Measurements from ENCODE around the gene NOVA2.
A peak's percentile ranks its signal among the peaks of the same experiment; 100 is the strongest.

NOVA2 gene

GRCh38 chr19:46014941-46015686, 41.4 kb upstream of the NOVA2 start:
- Histone ChIP-seq H3K9me2 (replicated peaks; ENCODE audit: insufficient read depth, low read length) (no peaks in the 10 kb centered on the region), H3K79me2 (ENCODE audit: low read length) (no peaks in the 10 kb centered on the region), H3F3A (ENCODE audit: insufficient read depth, low read length) (peaks cover 6% of the 10 kb centered on the region), H3K9me3 (replicated peaks; ENCODE audit: insufficient read depth, low read length) (no peaks in the 10 kb centered on the region), H3K36me3 (replicated peaks; ENCODE audit: insufficient read depth, low read length) (no peaks in the 10 kb centered on the region), H3K27ac (ENCODE audit: low read length) (no peak overlapping the region), H3K9ac (ENCODE audit: low read length) (no peak overlapping the region), H4K20me1 (ENCODE audit: insufficient read depth, low read length) (no peaks in the 10 kb centered on the region), H3K27me3 (replicated peaks; ENCODE audit: insufficient read depth, low read length) (no peaks in the 10 kb centered on the region), H3K4me1 (ENCODE audit: low read length) (0 out of 2 replicates have a peak, but pooled peaks cover 4% of the 10 kb centered on the region), H2AFZ (ENCODE audit: low read length) (0 out of 2 replicates have a peak overlapping the region, but pooled peaks have one; percentile 31), H3K4me2 (ENCODE audit: low read depth, low read length) (no peak overlapping the region), H3K4me3 (ENCODE audit: low read length) (no peak overlapping the region)
- no peak for DNase-seq
- TF ChIP-seq EZH2phosphoT487 (IDR thresholded peaks at IDR 0.05; ENCODE audit: low read length) = no peak
- no peak for TF ChIP-seq EZH2 (optimal IDR thresholded peaks at IDR 0.05; ENCODE audit: low read depth, low read length)
- TF ChIP-seq CTCF (IDR thresholded peaks at IDR 0.05; ENCODE audit: low read length) = no peak

GRCh38 chr19:46014534-46014933, 40.9 kb upstream of the NOVA2 start:
- no peak overlapping the region for H3K27ac ChIP-seq (ENCODE audit: low read length)
- H4K20me1 ChIP-seq (ENCODE audit: insufficient read depth, low read length) = no peaks in the 10 kb centered on the region
- no peak overlapping the region for H3K4me2 ChIP-seq (ENCODE audit: low read depth, low read length)
- no peaks in the 10 kb centered on the region for H3K27me3 ChIP-seq (replicated peaks; ENCODE audit: insufficient read depth, low read length)
- TF ChIP-seq EZH2phosphoT487 (IDR thresholded peaks at IDR 0.05; ENCODE audit: low read length) (no peak), EZH2 (optimal IDR thresholded peaks at IDR 0.05; ENCODE audit: low read depth, low read length) (no peak), CTCF (IDR thresholded peaks at IDR 0.05; ENCODE audit: low read length) (no peak)
- no peaks in the 10 kb centered on the region for H3K36me3 ChIP-seq (replicated peaks; ENCODE audit: insufficient read depth, low read length)
- H3K79me2 ChIP-seq (ENCODE audit: low read length) = no peaks in the 10 kb centered on the region
- H3K4me1 ChIP-seq (ENCODE audit: low read length) = 0 out of 2 replicates have a peak, but pooled peaks cover 4% of the 10 kb centered on the region
- no peak for DNase-seq
- H3K9me3 ChIP-seq (replicated peaks; ENCODE audit: insufficient read depth, low read length) = no peaks in the 10 kb centered on the region
- no peak overlapping the region for H3K4me3 ChIP-seq (ENCODE audit: low read length)
- no peaks in the 10 kb centered on the region for H3K9me2 ChIP-seq (replicated peaks; ENCODE audit: insufficient read depth, low read length)
- H3K9ac ChIP-seq (ENCODE audit: low read length) = no peak overlapping the region
- H3F3A ChIP-seq (ENCODE audit: insufficient read depth, low read length) = peaks cover 6% of the 10 kb centered on the region
- H2AFZ ChIP-seq (ENCODE audit: low read length) = no peak overlapping the region

- Histone ChIP-seq H3K27ac (ENCODE audit: low read length) (no peak overlapping the region), H3K4me3 (ENCODE audit: low read length) (no peak overlapping the region), H3K9me2 (replicated peaks; ENCODE audit: insufficient read depth, low read length) (no peaks in the 10 kb centered on the region), H3K9ac (ENCODE audit: low read length) (no peak overlapping the region), H3K4me2 (ENCODE audit: low read depth, low read length) (no peak overlapping the region), H2AFZ (ENCODE audit: low read length) (no peak overlapping the region), H3K36me3 (replicated peaks; ENCODE audit: insufficient read depth, low read length) (no peaks in the 10 kb centered on the region), H3K4me1 (ENCODE audit: low read length) (no peaks in the 10 kb centered on the region), H3K27me3 (replicated peaks; ENCODE audit: insufficient read depth, low read length) (no peaks in the 10 kb centered on the region), H3F3A (ENCODE audit: insufficient read depth, low read length) (peaks cover 6% of the 10 kb centered on the region; the same call in 1 of the 2 replicates), H3K9me3 (replicated peaks; ENCODE audit: insufficient read depth, low read length) (no peaks in the 10 kb centered on the region), H3K79me2 (ENCODE audit: low read length) (no peaks in the 10 kb centered on the region), H4K20me1 (ENCODE audit: insufficient read depth, low read length) (no peaks in the 10 kb centered on the region)
- TF ChIP-seq CTCF (IDR thresholded peaks at IDR 0.05; ENCODE audit: low read length) (peak; percentile 82), EZH2 (optimal IDR thresholded peaks at IDR 0.05; ENCODE audit: low read depth, low read length) (no peak)
- peak; percentile 30 for DNase-seq
Measured at GRCh38 chr19:46009530-46010510, 36.2 kb upstream of the NOVA2 start.
